HepG2 (cell line): Measurements from ENCODE around the gene ZFHX3. TPM values are rescaled to one million over a fixed set of nuclear protein-coding genes. Genes with fewer than 3 reads are reported as not detected.

Source experiments
- CEBPB ChIP-seq: IDR thresholded peaks from 2 replicates; pipeline ENCODE4 v1.6.1; 2011; ENCODE audit warnings: low read depth, low read length, improper control_type of control experiment, borderline replicate concordance
- FOXO1 ChIP-seq: sonication (generic); formaldehyde crosslinking; IDR thresholded peaks from 2 replicates; pipeline ENCODE4 v1.4.0; 2020; ENCODE audit warnings: missing genetic modification reagents
- GZF1 ChIP-seq: sonication (generic); formaldehyde crosslinking; IDR thresholded peaks from 2 replicates; pipeline ENCODE4 v1.5.1; 2020; ENCODE audit warnings: mild to moderate bottlenecking, missing genetic modification reagents
- KIAA2018 ChIP-seq: sonication (generic); formaldehyde crosslinking; IDR thresholded peaks from 2 replicates; pipeline ENCODE4 v1.5.0; 2020; ENCODE audit warnings: mild to moderate bottlenecking, missing genetic modification reagents, borderline replicate concordance
- SKI ChIP-seq: fragments of 450-650 bp; IDR thresholded peaks from one replicate; pipeline ENCODE4 v1.6.1; 2018; ENCODE audit warnings: mild to moderate bottlenecking; ENCODE audit not compliant: partially characterized antibody
- SNRNP70 ChIP-seq: fragments of 200-400 bp; formaldehyde crosslinking; IDR thresholded peaks from 2 replicates; pipeline ENCODE4 v1.6.1; 2017; ENCODE audit warnings: mild to moderate bottlenecking, low read depth, low read length, moderate library complexity
- ZNF142 ChIP-seq: sonication (generic); formaldehyde crosslinking; IDR thresholded peaks from 2 replicates; pipeline ENCODE4 v1.4.0; 2020; ENCODE audit warnings: missing genetic modification reagents
- ZNF20 ChIP-seq: sonication (generic); formaldehyde crosslinking; IDR thresholded peaks from 2 replicates; pipeline ENCODE4 v1.4.0; 2020; ENCODE audit warnings: mild to moderate bottlenecking, moderate library complexity, missing genetic modification reagents
- ZNF468 ChIP-seq: sonication (generic); formaldehyde crosslinking; IDR thresholded peaks from 2 replicates; pipeline ENCODE4 v1.8.0; 2022; ENCODE audit warnings: mild to moderate bottlenecking, moderate library complexity, missing genetic modification reagents
- ZNF775 ChIP-seq: sonication (generic); formaldehyde crosslinking; IDR thresholded peaks from 2 replicates; pipeline ENCODE4 v1.4.0; 2020; ENCODE audit warnings: missing genetic modification reagents, mild to moderate bottlenecking, moderate library complexity, borderline replicate concordance
- ZSCAN31 ChIP-seq: sonication (generic); formaldehyde crosslinking; IDR thresholded peaks from 2 replicates; pipeline ENCODE4 v1.5.0; 2020; ENCODE audit warnings: low read depth, mild to moderate bottlenecking, missing genetic modification reagents
- polyA plus RNA-seq, 8 experiments: library from polyadenylated mRNA; depleted of rRNA in 3 of 8; stranded (reverse) in 7 of 8; unstranded in 1 of 8; fragments of >200 nt; fragmentation: Illumina TruSeq in 4 of 8; extraction: Trizol in 4 of 8; gene quantifications; 2 replicates each; pipeline versions ENCODE4 v1.2.1 to v1.2.3, GENCODE V29; 2011 to 2016; ENCODE audit warnings: low read depth in 4 of 8, missing spikeins in 1 of 8, mixed read lengths in 1 of 8; ENCODE audit not compliant: insufficient read depth in 1 of 8
- total RNA-seq, 5 experiments: library from RNA; depleted of rRNA; stranded (reverse); fragments of >200 nt; fragmentation: Illumina TruSeq; extraction: Trizol; gene quantifications; 2 replicates each; pipeline ENCODE4 v1.2.3, GENCODE V29; 2016; ENCODE audit warnings: low read depth in 1 of 5

Gene ZFHX3
- total and polyA plus RNA-seq, 2 of the 13 experiments (the other 11 are each of a cell fraction or from before 2014, with no cell fraction given), result 5.0 to 6.0 TPM

GRCh38 chr16:72934636-72935403 is 113.1 kb downstream of the ZFHX3 start (continued):
- no peak for TF ChIP-seq ZNF142 (CRISPR knock-in tag)
- TF ChIP-seq ZNF468, result no peak
- no peak for TF ChIP-seq SNRNP70
- no peak for TF ChIP-seq KIAA2018 (CRISPR knock-in tag)
- no peak for TF ChIP-seq FOXO1
- TF ChIP-seq CEBPB, result peak; percentile 83
- TF ChIP-seq ZNF775 (CRISPR knock-in tag), result no peak
- no peak for TF ChIP-seq SKI
- no peak for TF ChIP-seq ZSCAN31
- no peak for TF ChIP-seq GZF1 (CRISPR knock-in tag)
- no peak for TF ChIP-seq ZNF20
